Spinal cord (tissue), 10 donors: ENCODE results near the gene ZNF236. TPM values are rescaled to one million over a fixed set of nuclear protein-coding genes. Genes with fewer than 3 reads are reported as not detected.

Source experiments
- DNase-seq, 6 donors: peaks; one replicate each; pipeline versions ENCODE4 v3.0.0 to v3.0.0-alpha.2; 2013 to 2015; ENCODE audit warnings: low spot score in 6 of 6, low read depth in 4 of 6
- H3K27ac ChIP-seq: one replicate; pipeline ENCODE4 v1.5.1; 2013; ENCODE audit warnings: low read depth, low read length, control low read depth
- H3K27me3 ChIP-seq: one replicate; pipeline ENCODE4 v1.6.1; 2013; ENCODE audit warnings: low read length; ENCODE audit not compliant: control insufficient read depth, insufficient read depth
- H3K36me3 ChIP-seq: one replicate; pipeline ENCODE4 v1.6.1; 2013; ENCODE audit warnings: low read length; ENCODE audit not compliant: control insufficient read depth, insufficient read depth
- H3K4me1 ChIP-seq: one replicate; pipeline ENCODE4 v1.6.1; 2013; ENCODE audit warnings: low read length; ENCODE audit not compliant: control insufficient read depth, insufficient read depth
- H3K4me3 ChIP-seq: one replicate; pipeline ENCODE4 v1.5.1; 2013; ENCODE audit warnings: low read depth, low read length, control low read depth
- H3K9me3 ChIP-seq: one replicate; pipeline ENCODE4 v1.6.1; 2013; ENCODE audit warnings: low read length; ENCODE audit not compliant: control insufficient read depth, insufficient read depth
- WGBS: methylation state at CpG from one replicate; pipeline ENCODE4 v1.1.5; 2013; ENCODE audit warnings: missing lambda C conversion rate; ENCODE audit not compliant: insufficient coverage; 5-methylcytosine and 5-hydroxymethylcytosine counted together
- polyA plus RNA-seq, 2 donors: library from polyadenylated mRNA; unstranded; fragments of 120-200 nt; gene quantifications; one replicate each; pipeline ENCODE4 v1.2.1, GENCODE V29; 2013; ENCODE audit not compliant: insufficient read length in 2 of 2
- total RNA-seq, 2 donors: library from RNA; depleted of rRNA in 1 of 2; stranded (reverse); fragments of 120-200 nt in 1 of 2; fragments of >200 nt in 1 of 2; gene quantifications; one replicate each; pipeline versions ENCODE4 v1.2.3 to v1.2.4, GENCODE V29; 2013 to 2014
- donor health status: healthy.

Gene ZNF236
- total and polyA plus RNA-seq, 4 donors: 7.6 to 23.0 (median 13.6) TPM

- Histone ChIP-seq H3K36me3 (peaks cover 15% of the 10 kb centered on the region), H3K4me1 (peaks cover 45% of the 10 kb centered on the region), H3K27ac (no peak overlapping the region), H3K9me3 (no peaks in the 10 kb centered on the region), H3K27me3 (no peaks in the 10 kb centered on the region), H3K4me3 (no peak overlapping the region)
- DNase-seq: no peak
- WGBS: 100% methylated on average over 1 of the region's 7 CpGs
Measured at GRCh38 chr18:77003316-77003715, 181.0 kb downstream of the ZNF236 start.

GRCh38 chr18:77004555-77005380 is 182.4 kb downstream of the ZNF236 start:
- Histone ChIP-seq H3K27me3 (no peaks in the 10 kb centered on the region), H3K4me3 (no peak overlapping the region), H3K36me3 (peaks cover 27% of the 10 kb centered on the region), H3K27ac (no peak overlapping the region), H3K4me1 (peaks cover 56% of the 10 kb centered on the region), H3K9me3 (no peaks in the 10 kb centered on the region)
- 89% methylated on average over 25 of the region's 26 CpGs for WGBS
- DNase-seq: no peak

GRCh38 chr18:77005651-77006195 is 183.4 kb downstream of the ZNF236 start:
- Histone ChIP-seq H3K36me3 (peaks cover 29% of the 10 kb centered on the region), H3K27me3 (no peaks in the 10 kb centered on the region), H3K27ac (peak overlapping the region; percentile 65), H3K4me3 (no peak overlapping the region), H3K9me3 (no peaks in the 10 kb centered on the region), H3K4me1 (peaks cover 54% of the 10 kb centered on the region)
- 82% methylated on average over 11 of the region's 11 CpGs for WGBS
- no peak for DNase-seq

- Histone ChIP-seq H3K4me1 (peaks cover 54% of the 10 kb centered on the region), H3K27me3 (no peaks in the 10 kb centered on the region), H3K36me3 (peaks cover 29% of the 10 kb centered on the region), H3K27ac (peak overlapping the region; percentile 65), H3K4me3 (no peak overlapping the region), H3K9me3 (no peaks in the 10 kb centered on the region)
- WGBS: 59% methylated on average over 25 of the region's 29 CpGs
- peak in 1 of 6 donors; percentile 34 for DNase-seq
Measured at GRCh38 chr18:77006305-77007175, 184.2 kb downstream of the ZNF236 start.

- H3K9me3 ChIP-seq: no peaks in the 10 kb centered on the region
- peak overlapping the region; percentile 65 for H3K27ac ChIP-seq
- no peaks in the 10 kb centered on the region for H3K27me3 ChIP-seq
- H3K4me1 ChIP-seq: peaks cover 57% of the 10 kb centered on the region
- DNase-seq: no peak
- no peak overlapping the region for H3K4me3 ChIP-seq
- WGBS: 45% methylated on average over 7 of the region's 12 CpGs
- H3K36me3 ChIP-seq: peaks cover 29% of the 10 kb centered on the region
Measured at GRCh38 chr18:77007251-77007650, 184.9 kb downstream of the ZNF236 start.

GRCh38 chr18:77008006-77008405 is 185.6 kb downstream of the ZNF236 start:
- no peak for DNase-seq
- H3K36me3 ChIP-seq: peaks cover 29% of the 10 kb centered on the region
- H3K4me1 ChIP-seq: peaks cover 57% of the 10 kb centered on the region
- H3K4me3 ChIP-seq: no peak overlapping the region
- no peak overlapping the region for H3K27ac ChIP-seq
- whole genome bisulfite sequencing: 91% methylated on average over 13 of the region's 13 CpGs
- H3K9me3 ChIP-seq: no peaks in the 10 kb centered on the region
- H3K27me3 ChIP-seq: no peaks in the 10 kb centered on the region

GRCh38 chr18:77008576-77009315 is 186.4 kb downstream of the ZNF236 start:
- no peaks in the 10 kb centered on the region for H3K27me3 ChIP-seq
- peaks cover 29% of the 10 kb centered on the region for H3K36me3 ChIP-seq
- H3K4me1 ChIP-seq: peaks cover 58% of the 10 kb centered on the region
- H3K27ac ChIP-seq: no peak overlapping the region
- 91% methylated on average over 18 of the region's 23 CpGs for WGBS
- no peaks in the 10 kb centered on the region for H3K9me3 ChIP-seq
- H3K4me3 ChIP-seq: no peak overlapping the region
- no peak for DNase-seq

- Histone ChIP-seq H3K36me3 (peaks cover 29% of the 10 kb centered on the region), H3K4me3 (no peak overlapping the region), H3K4me1 (peaks cover 67% of the 10 kb centered on the region), H3K27me3 (no peaks in the 10 kb centered on the region), H3K27ac (no peak overlapping the region), H3K9me3 (no peaks in the 10 kb centered on the region)
- no peak for DNase-seq
- 85% methylated on average over 18 of the region's 19 CpGs for WGBS
Measured at GRCh38 chr18:77009675-77010074, 187.3 kb downstream of the ZNF236 start.

GRCh38 chr18:77012120-77012519 is 189.8 kb downstream of the ZNF236 start:
- no peaks in the 10 kb centered on the region for H3K9me3 ChIP-seq
- peaks cover 22% of the 10 kb centered on the region for H3K36me3 ChIP-seq
- peaks cover 44% of the 10 kb centered on the region for H3K4me1 ChIP-seq
- no peak for DNase-seq
- WGBS: 91% methylated on average over 5 of the region's 8 CpGs
- H3K27ac ChIP-seq: no peak overlapping the region
- no peaks in the 10 kb centered on the region for H3K27me3 ChIP-seq
- H3K4me3 ChIP-seq: no peak overlapping the region
